Stimulated activated naive CD8-positive, alpha-beta T cell treated with anti-CD3 and anti-CD28 coated beads, Interleukin-15, amount 100 ng/mL, for 72 hours (primary cell): ENCODE measurements around the gene DAND5.
A peak's percentile ranks its signal among the peaks of the same experiment; 100 is the strongest.
"Not testable (repeated sequence)": the region's sequence is repeated elsewhere in the genome, so short reads cannot be mapped to it uniquely, and the experiment has no call there.

ENCODE experiments used
- ATAC-seq: fragments of 150-1000 bp; cut with Tn5 transposase; 2 replicates; pipeline ENCODE4 v1.10.0; 2021; ENCODE audit warnings: mild to moderate bottlenecking, moderate library complexity
- DNase-seq, 2 donors: peaks; one replicate each; pipeline ENCODE4 v3.0.0; 2021 to 2022
- H3K27ac Mint-ChIP-seq, 2 donors: one replicate each; pipeline ENCODE4 v1.8.0; 2022; ENCODE audit warnings: mild to moderate bottlenecking in 2 of 2, mixed read lengths in 2 of 2, moderate library complexity in 2 of 2
- H3K27me3 Mint-ChIP-seq: one replicate; pipeline ENCODE4 v1.8.0; 2022; ENCODE audit warnings: mixed read lengths
- H3K4me1 Mint-ChIP-seq: one replicate; pipeline ENCODE4 v1.8.0; 2022; ENCODE audit warnings: mild to moderate bottlenecking, mixed read lengths
- H3K4me3 Mint-ChIP-seq, 2 donors: one replicate each; pipeline ENCODE4 v1.8.0; 2022; ENCODE audit warnings: mild to moderate bottlenecking in 2 of 2, mixed read lengths in 2 of 2, moderate library complexity in 1 of 2
- H3K9me3 Mint-ChIP-seq, 2 donors: one replicate each; pipeline ENCODE4 v1.8.0; 2022; ENCODE audit warnings: mixed read lengths in 2 of 2

The DAND5 gene

GRCh38 chr19:12974301-12975220 is 5.2 kb downstream of the DAND5 start:
- DNase-seq (no peak), ATAC-seq (no peak)
- Mint-ChIP-seq H3K27ac (peak overlapping the region in 1 of 2 donors; percentile 80), H3K9me3 (no peaks in the 10 kb centered on the region), H3K27me3 (peaks cover 33% of the 10 kb centered on the region), H3K4me1 (peaks cover 19% of the 10 kb centered on the region), H3K4me3 (no peak overlapping the region)

GRCh38 chr19:12975221-12975741 is 5.9 kb downstream of the DAND5 start:
- Mint-ChIP-seq H3K4me3 (no peak overlapping the region), H3K9me3 (no peaks in the 10 kb centered on the region), H3K27me3 (peaks cover 33% of the 10 kb centered on the region), H3K4me1 (peaks cover 12% of the 10 kb centered on the region), H3K27ac (no peak overlapping the region)
- no peak for DNase-seq
- ATAC-seq = no peak

GRCh38 chr19:12976109-12976508 is 6.7 kb downstream of the DAND5 start:
- H3K27ac Mint-ChIP-seq, H3K4me3 Mint-ChIP-seq, DNase-seq, H3K4me1 Mint-ChIP-seq, ATAC-seq, H3K9me3 Mint-ChIP-seq: not testable (repeated sequence)
- H3K27me3 Mint-ChIP-seq = peaks cover 33% of the 10 kb centered on the region

GRCh38 chr19:12979974-12980373 is 10.6 kb downstream of the DAND5 start:
- Mint-ChIP-seq H3K4me1 (peaks cover 7% of the 10 kb centered on the region), H3K9me3 (no peaks in the 10 kb centered on the region), H3K27ac (no peak overlapping the region), H3K27me3 (peaks cover 24% of the 10 kb centered on the region), H3K4me3 (no peak overlapping the region)
- DNase-seq = no peak
- no peak for ATAC-seq

DNA sequence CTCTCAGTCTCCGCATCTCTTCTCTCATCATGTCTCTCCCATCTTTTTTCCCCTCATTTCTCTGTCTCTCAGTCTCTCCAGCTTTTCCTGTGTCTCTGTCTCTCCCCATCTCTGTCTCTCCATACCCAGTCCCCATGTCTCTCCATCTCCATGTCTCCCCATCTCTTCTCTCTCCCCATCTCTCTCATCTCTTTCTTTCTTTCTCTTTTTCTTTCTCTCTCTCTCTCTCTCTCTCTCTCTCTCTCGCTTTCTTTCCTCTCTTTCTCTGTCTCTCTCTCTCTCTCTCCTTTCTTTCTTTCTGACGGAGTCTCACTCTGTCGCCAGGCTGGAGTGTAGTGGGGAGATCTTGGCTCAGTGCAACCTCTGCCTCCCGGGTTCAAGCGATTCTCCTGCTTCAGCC is 13.3 kb downstream of the DAND5 start:
- peaks cover 7% of the 10 kb centered on the region for H3K27me3 Mint-ChIP-seq
- ATAC-seq (no peak), DNase-seq (no peak)
- no peak overlapping the region for H3K27ac Mint-ChIP-seq
- H3K4me3 Mint-ChIP-seq = no peak overlapping the region
- H3K9me3 Mint-ChIP-seq = no peaks in the 10 kb centered on the region
- peaks cover 5% of the 10 kb centered on the region for H3K4me1 Mint-ChIP-seq

DNA sequence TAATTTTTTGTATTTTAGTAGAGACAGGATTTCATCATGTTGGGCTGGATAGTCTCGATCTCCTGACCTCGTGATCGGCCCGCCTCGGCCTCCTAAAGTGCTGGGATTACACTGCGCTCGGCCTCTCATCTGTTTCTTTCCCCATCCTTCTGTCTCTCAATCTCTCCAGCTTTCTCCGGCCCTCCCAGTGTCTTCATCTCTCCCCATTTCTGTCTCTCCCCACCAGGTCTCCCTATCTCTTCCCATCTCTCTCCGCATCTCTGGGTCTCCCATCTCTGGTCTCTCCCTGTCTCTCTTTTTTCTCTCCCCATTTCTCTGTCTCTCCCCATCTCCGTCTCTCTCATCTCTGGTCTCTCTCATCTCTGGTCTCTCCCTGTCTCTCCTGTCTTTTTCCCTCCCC is 13.7 kb downstream of the DAND5 start:
- DNase-seq = no peak
- Mint-ChIP-seq H3K4me3 (no peak overlapping the region), H3K27me3 (peaks cover 2% of the 10 kb centered on the region), H3K9me3 (no peaks in the 10 kb centered on the region), H3K4me1 (peaks cover under 1% of the 10 kb centered on the region), H3K27ac (no peak overlapping the region)
- ATAC-seq = no peak

DNA sequence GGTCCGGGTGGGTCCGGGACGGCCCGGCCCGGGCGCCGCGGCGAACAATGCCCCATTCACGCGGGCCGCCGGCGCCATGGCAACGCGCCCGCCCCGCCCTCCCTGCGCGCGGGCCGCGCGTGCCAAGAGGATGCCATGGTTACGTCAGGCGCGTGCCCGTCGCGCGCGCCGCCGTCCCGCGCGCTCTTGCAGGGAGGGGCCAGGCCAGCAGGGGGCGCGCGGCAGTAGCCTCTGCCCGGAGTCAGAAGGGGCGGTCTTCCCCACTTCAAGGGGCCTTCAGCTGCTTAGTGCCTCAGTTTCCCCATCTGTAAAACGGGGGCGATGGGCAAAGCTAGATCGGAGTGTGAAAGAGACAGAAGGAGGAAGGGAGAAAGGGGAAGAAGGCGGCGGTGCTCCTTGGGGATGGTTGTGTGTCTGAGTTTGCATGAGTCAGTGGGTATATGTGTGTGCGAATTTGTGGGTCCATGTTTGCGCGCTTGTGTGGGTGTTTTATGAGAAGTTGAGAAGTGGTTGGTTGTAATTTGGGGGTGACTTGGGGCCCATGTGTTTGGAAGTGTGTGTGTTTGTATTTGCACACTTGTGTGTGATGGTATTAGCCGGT is 14.3 kb downstream of the DAND5 start:
- ATAC-seq = peak; percentile 86
- H3K4me1 Mint-ChIP-seq = no peaks in the 10 kb centered on the region
- H3K27me3 Mint-ChIP-seq = no peaks in the 10 kb centered on the region
- no peaks in the 10 kb centered on the region for H3K9me3 Mint-ChIP-seq
- no peak overlapping the region for H3K4me3 Mint-ChIP-seq
- H3K27ac Mint-ChIP-seq = no peak overlapping the region
- DNase-seq = peak; percentile 83 to 91

GRCh38 chr19:12984143-12984627 is 14.8 kb downstream of the DAND5 start:
- Mint-ChIP-seq H3K9me3 (no peaks in the 10 kb centered on the region), H3K4me3 (no peak overlapping the region), H3K4me1 (no peaks in the 10 kb centered on the region), H3K27ac (no peak overlapping the region), H3K27me3 (no peaks in the 10 kb centered on the region)
- ATAC-seq (no peak), DNase-seq (no peak)

DNA sequence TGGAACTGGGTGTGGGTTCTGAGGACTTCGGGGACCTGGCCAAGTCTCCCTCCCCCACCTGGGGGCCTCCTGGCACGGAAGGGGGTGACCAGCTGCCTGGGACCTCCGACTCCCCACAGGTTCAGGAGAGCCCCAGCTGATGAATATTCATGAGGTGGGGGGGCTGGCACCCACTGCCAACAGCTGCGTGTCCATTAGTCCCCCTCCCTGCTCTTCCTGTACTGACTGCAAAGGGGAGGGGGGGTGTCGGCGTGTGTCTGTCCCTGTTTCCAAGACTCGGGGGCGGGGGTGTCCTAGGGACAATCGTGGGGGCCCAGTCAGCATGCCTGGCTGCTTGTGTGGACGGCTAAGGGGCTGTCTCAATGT is 15.3 kb downstream of the DAND5 start:
- H3K27ac Mint-ChIP-seq = no peak overlapping the region
- no peaks in the 10 kb centered on the region for H3K9me3 Mint-ChIP-seq
- H3K4me3 Mint-ChIP-seq = no peak overlapping the region
- DNase-seq (no peak), ATAC-seq (no peak)
- no peaks in the 10 kb centered on the region for H3K27me3 Mint-ChIP-seq
- no peaks in the 10 kb centered on the region for H3K4me1 Mint-ChIP-seq

DNA sequence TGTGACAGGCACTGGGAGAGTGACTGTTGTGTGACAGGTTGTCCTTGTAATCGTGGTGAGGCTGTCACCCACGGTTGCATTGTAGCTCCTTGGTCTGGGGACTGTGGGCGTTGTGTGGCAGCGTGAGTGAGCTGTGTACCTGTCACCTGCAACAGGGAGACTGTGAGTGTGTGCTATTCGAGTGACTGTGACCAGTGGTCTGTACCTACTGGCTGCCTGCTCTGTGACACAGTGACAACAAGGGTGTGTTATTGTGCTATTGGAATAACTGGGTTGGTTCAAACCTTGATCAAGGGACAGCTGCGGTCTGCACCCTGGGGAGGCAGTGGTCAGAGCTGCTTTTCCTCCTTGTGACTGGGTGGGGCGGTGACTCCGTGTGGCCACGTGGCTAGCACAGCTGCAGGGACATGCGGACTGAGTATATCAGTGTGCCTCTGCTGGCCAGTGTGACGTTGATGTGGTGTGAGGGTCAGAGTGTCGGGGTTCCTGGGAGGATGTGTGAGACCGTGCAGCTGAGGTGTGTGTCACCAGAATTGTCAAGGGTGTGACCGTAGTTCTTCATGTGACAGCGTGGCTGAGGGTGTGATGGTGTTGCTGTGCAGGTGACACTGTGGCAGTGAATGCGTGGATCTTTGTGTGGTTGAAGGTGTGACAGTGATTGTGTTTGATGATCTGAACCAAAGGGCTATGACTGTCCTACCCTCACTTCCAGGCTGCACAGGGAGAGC is 15.8 kb downstream of the DAND5 start:
- H3K4me1 Mint-ChIP-seq = no peaks in the 10 kb centered on the region
- ATAC-seq = peak; percentile 40
- no peak overlapping the region for H3K4me3 Mint-ChIP-seq
- DNase-seq = no peak
- H3K27ac Mint-ChIP-seq = no peak overlapping the region
- H3K27me3 Mint-ChIP-seq = no peaks in the 10 kb centered on the region
- H3K9me3 Mint-ChIP-seq = no peaks in the 10 kb centered on the region

DNA sequence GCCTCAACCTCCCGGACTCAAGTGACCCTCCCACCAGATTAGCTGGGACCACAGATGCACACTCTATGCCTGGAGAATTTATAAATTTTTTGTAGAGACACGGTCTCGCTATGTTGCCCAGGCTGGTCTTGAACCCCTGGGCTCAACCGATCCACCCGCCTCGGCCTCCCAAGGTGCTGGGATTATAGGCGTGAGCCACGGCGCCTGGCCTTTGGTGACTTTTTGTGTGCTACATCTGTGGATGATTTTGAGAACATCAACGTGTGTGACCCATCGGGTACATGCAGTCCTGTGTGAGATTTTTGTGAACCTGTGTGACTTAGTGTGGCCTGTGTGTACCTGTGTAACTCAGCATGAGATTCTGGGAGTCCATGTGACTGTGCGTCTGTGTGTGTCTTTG is 17.4 kb downstream of the DAND5 start:
- Mint-ChIP-seq H3K27me3 (no peaks in the 10 kb centered on the region), H3K4me3 (no peak overlapping the region), H3K4me1 (no peaks in the 10 kb centered on the region), H3K27ac (no peak overlapping the region), H3K9me3 (no peaks in the 10 kb centered on the region)
- ATAC-seq (no peak), DNase-seq (no peak)

- Mint-ChIP-seq H3K27me3 (no peaks in the 10 kb centered on the region), H3K27ac (no peak overlapping the region), H3K4me1 (no peaks in the 10 kb centered on the region), H3K9me3 (no peaks in the 10 kb centered on the region), H3K4me3 (no peak overlapping the region)
- DNase-seq (no peak), ATAC-seq (no peak)
These were observed 17.8 kb downstream of the DAND5 start for GRCh38 chr19:12987190-12987589.

DNA sequence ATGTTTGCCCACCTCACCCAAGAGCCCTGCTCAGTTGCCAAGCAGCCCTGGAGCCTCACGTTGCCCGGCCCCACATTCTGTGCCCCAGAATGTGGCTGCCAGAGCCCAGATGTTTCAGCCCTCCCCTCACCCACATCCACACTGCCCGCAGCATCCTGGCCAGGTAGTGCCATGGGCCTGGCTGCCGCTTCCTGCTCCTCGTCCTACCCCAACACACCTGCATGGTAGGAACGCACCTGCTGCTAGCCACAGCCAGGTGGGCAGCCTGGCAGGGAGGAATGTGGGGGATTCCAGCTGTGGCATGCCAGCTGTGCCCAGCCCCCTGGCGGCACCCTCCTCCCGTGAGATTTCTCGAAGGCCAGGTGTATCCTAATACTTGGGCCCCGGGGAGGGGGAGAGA is 18.4 kb downstream of the DAND5 start:
- Mint-ChIP-seq H3K27me3 (no peaks in the 10 kb centered on the region), H3K27ac (no peak overlapping the region), H3K9me3 (no peaks in the 10 kb centered on the region), H3K4me3 (no peak overlapping the region), H3K4me1 (no peaks in the 10 kb centered on the region)
- DNase-seq (no peak), ATAC-seq (no peak)

DNA sequence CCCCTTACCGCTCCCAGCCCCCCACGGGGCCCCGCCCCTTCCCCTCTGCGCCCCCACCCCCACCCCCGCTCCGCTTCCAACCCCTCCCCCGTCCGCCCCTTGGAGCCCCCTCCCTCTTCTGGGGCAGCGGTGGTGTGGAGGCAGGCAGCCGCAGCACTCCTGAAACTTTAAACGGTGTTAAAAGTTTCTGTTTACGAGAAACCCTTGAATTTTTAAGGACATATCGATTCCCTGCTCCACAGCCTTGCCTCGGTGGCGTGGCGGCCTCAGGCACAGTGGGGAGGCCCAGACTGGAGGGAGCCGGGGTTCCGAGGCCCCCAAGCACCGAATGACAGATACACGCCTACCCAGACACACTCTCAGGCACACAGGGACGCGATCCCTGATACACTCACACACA is 21.1 kb downstream of the DAND5 start:
- no peak overlapping the region for H3K4me3 Mint-ChIP-seq
- H3K27me3 Mint-ChIP-seq = peaks cover 10% of the 10 kb centered on the region
- no peaks in the 10 kb centered on the region for H3K9me3 Mint-ChIP-seq
- H3K27ac Mint-ChIP-seq = no peak overlapping the region
- DNase-seq (no peak), ATAC-seq (no peak)
- peaks cover 6% of the 10 kb centered on the region for H3K4me1 Mint-ChIP-seq

DNA sequence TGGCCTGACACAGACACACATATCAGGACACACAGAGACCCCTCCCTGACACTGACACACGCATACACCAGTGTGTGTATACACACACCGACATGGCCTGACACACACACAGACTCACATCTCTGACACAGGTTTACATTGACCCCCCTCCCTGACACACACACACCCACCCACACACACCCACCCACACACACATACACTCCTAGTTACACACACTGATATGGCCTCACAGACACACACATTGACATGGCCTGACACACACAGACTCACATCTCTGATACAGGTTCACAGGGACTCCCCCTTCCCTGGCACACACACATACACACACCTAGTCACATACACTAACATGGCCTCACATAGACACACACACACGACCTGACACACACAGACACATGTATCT is 21.5 kb downstream of the DAND5 start:
- no peak for ATAC-seq
- H3K4me3 Mint-ChIP-seq = no peak overlapping the region
- no peak for DNase-seq
- H3K9me3 Mint-ChIP-seq = no peaks in the 10 kb centered on the region
- H3K27ac Mint-ChIP-seq = no peak overlapping the region
- H3K27me3 Mint-ChIP-seq = peaks cover 10% of the 10 kb centered on the region
- peaks cover 7% of the 10 kb centered on the region for H3K4me1 Mint-ChIP-seq

DNA sequence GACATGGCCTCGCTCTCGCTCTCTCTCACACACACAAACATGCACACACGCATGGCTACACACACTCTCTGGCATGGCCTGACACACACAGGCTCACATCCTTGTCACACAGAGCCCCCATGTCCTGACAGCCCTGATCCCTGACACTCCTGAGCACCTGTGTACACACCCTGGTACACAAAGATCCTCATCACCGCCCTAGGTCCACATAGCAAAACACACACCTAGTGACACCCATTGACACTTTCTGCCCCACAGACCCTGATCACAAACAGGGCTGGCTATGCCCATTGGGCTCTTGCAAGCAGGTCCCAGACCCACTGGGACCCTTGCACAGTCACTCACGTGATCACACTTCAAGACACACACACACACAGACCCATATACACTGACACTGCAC is 21.9 kb downstream of the DAND5 start:
- Mint-ChIP-seq H3K27ac (no peak overlapping the region), H3K9me3 (no peaks in the 10 kb centered on the region), H3K4me1 (peaks cover 11% of the 10 kb centered on the region), H3K4me3 (no peak overlapping the region), H3K27me3 (peaks cover 10% of the 10 kb centered on the region)
- DNase-seq (no peak), ATAC-seq (no peak)
